Measurements from ENCODE around the gene PPP2R5E.

The PPP2R5E gene

GRCh38 chr14:63328787-63329737 is 214.1 kb downstream of the PPP2R5E start:
- Histone ChIP-seq H3K9ac (ENCODE audit: low read length) (no peak overlapping the region), H3K36me3 (ENCODE audit: control insufficient read depth, insufficient read depth, low read length) (no peaks in the 10 kb centered on the region), H3K9me3 (ENCODE audit: control insufficient read depth, low read length) (no peaks in the 10 kb centered on the region), H3K27me3 (ENCODE audit: control insufficient read depth, insufficient read depth, low read length) (no peaks in the 10 kb centered on the region), H3K4me1 (ENCODE audit: control insufficient read depth, insufficient read depth, low read length) (no peaks in the 10 kb centered on the region), H3K4me3 (ENCODE audit: low read length) (no peak overlapping the region)

DNA sequence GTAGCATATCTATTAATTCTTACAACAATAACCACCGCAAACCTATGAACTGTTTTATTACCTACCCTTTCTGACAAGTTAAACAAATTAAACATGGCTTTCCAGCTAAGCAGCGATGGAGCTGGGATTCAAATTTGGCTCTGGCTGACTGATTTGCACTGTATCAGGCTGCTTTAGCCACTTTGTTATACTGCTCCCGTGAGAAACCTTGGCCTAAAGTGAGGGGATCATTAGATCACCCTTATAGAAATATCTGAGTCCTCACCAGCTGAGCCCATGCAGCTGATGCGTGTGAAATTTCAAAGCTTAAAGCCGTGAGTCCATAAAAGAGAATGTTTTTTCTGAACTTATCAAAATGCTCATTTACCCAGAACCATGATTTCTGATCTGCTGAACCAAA is 216.3 kb downstream of the PPP2R5E start:
- H3K9me3 ChIP-seq (ENCODE audit: control insufficient read depth, low read length): no peaks in the 10 kb centered on the region
- H3K27me3 ChIP-seq (ENCODE audit: control insufficient read depth, insufficient read depth, low read length): no peaks in the 10 kb centered on the region
- H3K9ac ChIP-seq (ENCODE audit: low read length): no peak overlapping the region
- H3K4me1 ChIP-seq (ENCODE audit: control insufficient read depth, insufficient read depth, low read length): no peaks in the 10 kb centered on the region
- no peak overlapping the region for H3K4me3 ChIP-seq (ENCODE audit: low read length)
- H3K36me3 ChIP-seq (ENCODE audit: control insufficient read depth, insufficient read depth, low read length): no peaks in the 10 kb centered on the region

DNA sequence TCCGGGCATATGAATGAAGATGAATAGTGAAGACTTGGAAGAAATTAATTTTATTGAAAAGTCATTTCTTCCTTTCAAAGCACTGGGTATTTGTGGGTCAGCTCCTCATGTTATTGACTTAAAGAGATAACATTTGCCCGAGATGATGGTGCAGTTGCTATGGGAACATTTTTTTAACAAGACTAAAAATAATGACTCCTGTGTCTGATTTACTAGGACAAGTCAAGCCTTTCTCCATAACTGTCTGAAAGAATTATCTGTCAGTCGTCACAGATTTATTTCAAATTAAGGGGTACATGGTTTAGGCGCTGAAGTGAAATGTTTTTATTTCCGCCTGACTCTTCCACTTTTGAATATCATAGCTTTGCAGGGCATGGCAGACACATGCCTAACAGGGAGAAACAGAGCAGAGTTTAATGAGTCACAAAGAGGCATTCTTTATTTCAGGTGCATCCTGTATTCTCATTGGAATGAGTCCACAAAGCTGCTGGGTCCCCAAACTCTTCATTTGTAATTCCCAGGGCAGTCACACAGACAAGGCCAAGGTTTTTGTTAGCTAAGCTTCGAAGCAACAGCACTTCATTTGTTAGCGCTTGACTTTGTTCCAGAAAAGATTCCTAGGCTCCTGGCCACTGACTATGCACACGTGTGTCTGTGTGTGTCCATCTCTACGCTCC is 220.1 kb downstream of the PPP2R5E start:
- Histone ChIP-seq H3K4me1 (ENCODE audit: control insufficient read depth, insufficient read depth, low read length) (no peaks in the 10 kb centered on the region), H3K9ac (ENCODE audit: low read length) (no peak overlapping the region), H3K4me3 (ENCODE audit: low read length) (no peak overlapping the region), H3K36me3 (ENCODE audit: control insufficient read depth, insufficient read depth, low read length) (no peaks in the 10 kb centered on the region), H3K9me3 (ENCODE audit: control insufficient read depth, low read length) (no peaks in the 10 kb centered on the region), H3K27me3 (ENCODE audit: control insufficient read depth, insufficient read depth, low read length) (no peaks in the 10 kb centered on the region)

DNA sequence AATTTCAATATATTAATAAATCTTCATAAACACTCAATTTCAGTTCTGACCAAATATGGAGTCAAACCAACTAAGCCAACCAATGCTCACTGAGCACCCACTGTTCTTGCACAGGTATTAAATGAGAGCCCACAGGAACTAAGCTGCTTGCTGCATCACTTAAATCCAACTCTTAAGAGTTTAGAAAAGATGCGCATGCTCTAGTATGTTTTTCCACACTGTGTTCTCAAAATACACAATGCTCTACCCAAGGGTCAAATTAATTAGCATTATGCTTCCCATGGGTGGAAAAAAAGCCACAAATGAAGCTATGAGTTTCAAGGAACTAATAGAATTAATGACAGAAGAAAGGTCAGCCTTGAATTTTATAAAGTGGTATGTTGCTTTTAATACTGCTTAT is 220.7 kb downstream of the PPP2R5E start:
- no peaks in the 10 kb centered on the region for H3K36me3 ChIP-seq (ENCODE audit: control insufficient read depth, insufficient read depth, low read length)
- H3K4me1 ChIP-seq (ENCODE audit: control insufficient read depth, insufficient read depth, low read length): no peaks in the 10 kb centered on the region
- no peak overlapping the region for H3K9ac ChIP-seq (ENCODE audit: low read length)
- H3K4me3 ChIP-seq (ENCODE audit: low read length): no peak overlapping the region
- no peaks in the 10 kb centered on the region for H3K9me3 ChIP-seq (ENCODE audit: control insufficient read depth, low read length)
- H3K27me3 ChIP-seq (ENCODE audit: control insufficient read depth, insufficient read depth, low read length): no peaks in the 10 kb centered on the region
